ENCODE measurements around the gene COQ8B.
"Not testable (repeated sequence)": the region's sequence is repeated elsewhere in the genome, so short reads cannot be mapped to it uniquely, and the experiment has no call there.

Gene COQ8B

DNA sequence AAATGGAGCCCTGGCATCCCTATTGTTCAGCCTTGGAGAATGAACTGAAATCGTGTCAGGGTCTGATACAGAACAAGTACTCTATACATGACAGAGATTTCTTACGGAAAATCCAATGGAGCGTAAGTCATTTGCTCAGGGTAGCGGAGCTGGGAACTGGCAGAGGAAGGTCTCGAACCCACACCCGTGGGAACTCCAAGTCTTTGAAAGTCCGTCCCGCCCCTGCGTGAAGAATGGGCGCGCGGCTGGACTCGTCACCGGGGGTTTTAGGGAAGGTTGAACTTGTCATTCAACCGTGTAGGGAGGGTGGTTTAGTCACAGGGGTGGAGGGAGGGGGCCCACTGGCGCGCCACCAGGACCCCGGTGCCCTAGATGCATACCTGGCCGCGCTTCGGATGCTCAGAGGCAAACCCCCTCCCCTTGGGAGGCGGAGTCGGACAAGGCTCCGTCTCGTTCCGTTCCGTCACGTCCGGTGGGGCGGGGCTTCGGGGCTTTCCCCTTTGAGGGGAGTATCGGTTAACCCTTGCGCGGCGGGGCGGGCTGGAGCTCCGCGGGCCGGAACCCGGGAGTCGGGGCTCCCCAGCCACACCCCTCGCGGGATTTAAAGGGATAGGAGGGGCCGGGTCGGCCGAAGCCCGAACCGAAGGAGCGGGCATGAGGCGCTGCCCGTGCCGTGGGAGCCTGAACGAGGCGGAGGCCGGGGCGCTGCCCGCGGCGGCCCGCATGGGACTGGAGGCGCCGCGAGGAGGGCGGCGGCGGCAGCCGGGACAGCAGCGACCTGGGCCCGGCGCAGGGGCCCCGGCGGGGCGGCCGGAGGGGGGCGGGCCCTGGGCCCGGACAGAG, at the start of gene COQ8B, which contains the start of gene ITPKC:
TSS of gene COQ8B (minus strand) at position 405 of the 843 bp plus-strand sequence. CDS start 2,254 bp downstream, outside the sequence.
TSS of gene ITPKC (plus strand) at position 631 of the 843 bp plus-strand sequence. CDS start at position 655, 24 bp downstream.
- DNase-seq (ENCODE audit: low read depth): peak; percentile 100

- DNase-seq (ENCODE audit: low read depth): not testable (repeated sequence)
These were observed 49.7 kb upstream of the COQ8B start for GRCh38 chr19:40766385-40766784.

DNA sequence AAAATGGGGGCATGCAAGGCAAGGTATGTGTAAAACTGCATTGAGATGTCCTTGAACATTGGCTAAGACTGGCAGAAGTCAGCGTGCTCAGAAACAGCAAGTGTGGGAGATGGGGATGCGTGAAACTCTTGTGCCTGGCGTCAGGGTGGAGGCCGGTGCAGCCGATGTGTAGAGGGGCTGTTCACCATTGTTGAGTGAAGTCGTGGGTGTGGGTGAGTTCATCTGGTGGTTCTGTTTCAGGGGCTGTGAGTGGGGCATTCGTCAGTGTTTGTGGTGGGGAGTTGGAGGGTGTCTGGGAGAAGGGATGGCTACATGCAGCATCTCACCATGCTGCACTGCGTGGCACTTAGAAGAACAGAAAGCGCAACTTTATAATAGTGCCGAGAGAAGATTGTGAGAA, 47.3 kb upstream of the COQ8B start:
- DNase-seq (ENCODE audit: low read depth): no peak

DNA sequence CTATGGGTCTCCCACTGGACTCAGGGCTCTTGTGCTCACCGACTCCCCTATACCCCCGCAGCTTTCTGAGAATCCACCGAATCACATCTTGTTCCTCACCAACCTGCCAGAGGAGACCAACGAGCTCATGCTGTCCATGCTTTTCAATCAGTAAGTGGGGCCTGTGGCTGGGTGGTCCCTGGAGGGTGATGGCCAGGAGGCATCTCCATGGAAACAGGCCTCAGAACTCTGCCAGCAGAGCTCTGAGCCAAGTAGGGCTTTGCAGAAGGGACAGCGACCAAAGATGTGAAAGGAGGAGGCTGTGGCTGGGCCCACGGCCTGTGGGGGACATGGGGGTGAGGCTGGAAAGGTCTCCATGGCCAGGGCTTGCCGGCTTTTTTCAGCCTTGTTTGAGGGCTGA, 46.8 kb upstream of the COQ8B start:
- no peak for DNase-seq (ENCODE audit: low read depth)

GRCh38 chr19:40762754-40763470, 46.2 kb upstream of the COQ8B start:
- DNase-seq (ENCODE audit: low read depth): no peak

DNA sequence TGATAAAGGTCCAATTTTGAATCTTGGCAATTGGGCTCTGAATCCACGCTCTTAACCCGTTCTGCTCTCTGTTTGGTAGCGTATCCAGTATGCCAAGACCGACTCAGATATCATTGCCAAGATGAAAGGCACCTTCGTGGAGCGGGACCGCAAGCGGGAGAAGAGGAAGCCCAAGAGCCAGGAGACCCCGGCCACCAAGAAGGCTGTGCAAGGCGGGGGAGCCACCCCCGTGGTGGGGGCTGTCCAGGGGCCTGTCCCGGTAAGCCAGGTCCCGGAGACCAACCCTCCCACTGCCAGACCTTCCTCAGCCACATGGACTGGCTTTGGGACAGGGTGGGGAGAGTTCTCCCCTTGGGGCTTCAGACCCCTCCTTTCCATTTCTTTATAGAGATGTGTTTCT, 42.7 kb upstream of the COQ8B start:
- DNase-seq (ENCODE audit: low read depth): no peak

- DNase-seq (ENCODE audit: low read depth): no peak
These were observed 41.8 kb upstream of the COQ8B start for GRCh38 chr19:40758491-40758890.

DNA sequence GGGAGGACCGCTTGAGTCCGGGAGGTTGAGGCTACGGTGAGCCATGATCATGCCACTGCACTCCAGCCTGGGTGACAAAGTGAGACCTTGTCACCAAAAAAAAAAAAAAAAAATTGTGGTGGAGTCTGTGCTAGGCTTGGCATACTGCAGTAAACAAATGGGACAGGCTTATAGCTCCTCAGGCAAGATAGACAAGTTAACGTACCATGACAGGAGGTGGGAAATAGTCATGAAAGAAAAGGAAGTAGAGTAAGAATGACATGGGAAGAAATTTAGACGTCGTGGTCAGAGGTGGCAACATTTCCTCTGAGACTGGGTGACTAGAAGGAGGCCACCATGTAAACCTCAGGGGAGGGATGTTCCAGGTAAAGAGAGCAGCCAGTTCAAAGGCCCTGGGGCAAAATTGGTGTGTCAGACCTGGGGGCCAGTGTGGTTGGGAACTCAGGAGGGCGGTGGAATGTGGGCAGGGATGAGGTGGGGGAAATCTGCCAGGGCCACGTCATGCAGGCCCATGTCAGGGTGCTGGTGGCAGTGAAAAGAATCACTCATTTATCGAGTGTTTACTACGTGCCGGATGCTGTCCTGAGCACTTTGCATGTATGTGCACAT, 39.9 kb upstream of the COQ8B start:
- peak; percentile 15 for DNase-seq (ENCODE audit: low read depth)

GRCh38 chr19:40755791-40756190, 39.1 kb upstream of the COQ8B start:
- DNase-seq (ENCODE audit: low read depth): no peak

GRCh38 chr19:40755248-40755624, 38.5 kb upstream of the COQ8B start:
- DNase-seq (ENCODE audit: low read depth): no peak

DNA sequence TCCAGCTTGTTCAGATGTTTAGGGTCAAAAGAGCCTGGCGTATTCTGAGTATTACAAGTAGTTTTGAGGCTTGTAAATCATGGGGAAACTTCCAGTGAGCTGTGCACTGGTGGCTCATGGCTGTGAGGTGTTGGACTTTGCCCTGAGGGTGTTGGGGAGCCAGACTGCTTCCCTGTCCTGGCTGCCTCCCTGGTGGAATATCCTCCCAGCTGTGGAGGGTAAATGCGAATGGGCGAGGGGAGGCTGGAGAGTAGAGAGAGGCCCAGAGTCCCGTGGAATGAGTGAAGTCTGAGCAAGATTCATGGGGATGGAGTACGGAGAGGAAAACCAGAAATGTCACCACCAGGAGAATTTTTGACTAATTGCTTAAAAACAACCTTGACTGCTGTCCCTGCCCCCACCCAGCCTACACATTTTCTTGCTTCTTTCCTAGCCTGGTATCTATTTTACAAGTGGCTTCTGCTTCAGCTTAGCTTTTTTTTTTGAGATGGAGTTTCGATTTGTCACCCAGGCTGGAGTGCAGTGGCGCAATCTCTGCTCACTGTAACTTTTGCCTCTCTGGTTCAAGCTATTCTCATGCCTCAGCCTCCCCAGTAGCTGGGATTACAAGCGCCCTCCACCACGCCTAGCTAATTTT, 38.0 kb upstream of the COQ8B start:
- no peak for DNase-seq (ENCODE audit: low read depth)

- DNase-seq (ENCODE audit: low read depth): no peak
These were observed 35.6 kb upstream of the COQ8B start for GRCh38 chr19:40752257-40752781.

- peak; percentile 93 for DNase-seq (ENCODE audit: low read depth)
These were observed 34.3 kb upstream of the COQ8B start, which contains the start of gene SNRPA for GRCh38 chr19:40750874-40751537. Gene SNRPA (plus strand): TSS chr19:40751203. CDS start chr19:40751409, 206 bp downstream.

DNA sequence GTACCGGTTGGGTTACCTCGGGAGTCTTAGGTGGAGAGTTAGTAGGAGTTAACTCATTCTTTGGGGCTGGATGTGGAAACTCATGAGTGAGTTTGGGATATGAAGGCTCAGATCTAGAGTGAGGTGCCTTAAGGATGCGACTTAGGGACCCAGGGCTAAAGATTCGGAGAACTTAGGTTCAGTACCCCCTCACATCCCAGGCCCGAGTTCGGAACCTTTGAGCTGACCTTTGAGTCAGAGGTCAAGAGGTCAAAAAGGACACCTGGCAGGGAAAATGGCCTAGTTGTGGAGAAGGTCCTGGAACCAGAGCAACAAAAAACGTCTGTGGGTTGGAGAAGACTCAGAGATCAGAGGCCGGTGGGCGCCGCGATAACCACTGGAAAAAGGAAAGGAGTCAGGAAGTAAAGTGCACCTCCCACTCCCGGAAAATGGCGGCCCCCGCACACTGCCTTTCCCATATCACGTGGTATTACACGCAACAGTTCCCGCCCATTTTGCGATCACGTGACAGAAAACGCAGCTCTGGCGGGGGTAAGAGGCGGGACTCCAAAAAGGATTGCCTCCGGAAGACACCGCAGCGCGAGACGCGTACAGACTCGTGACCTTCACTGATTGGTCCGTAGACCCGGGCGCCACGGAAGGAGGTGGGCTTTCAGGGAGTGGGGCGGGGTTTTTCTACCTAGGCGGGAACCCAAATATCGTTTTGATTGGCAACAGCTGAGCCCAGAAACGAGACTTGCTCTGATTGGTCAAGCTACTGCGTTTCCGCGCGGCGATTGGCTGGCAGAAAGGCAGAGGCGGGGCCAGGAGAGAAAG, 33.6 kb upstream of the COQ8B start, which contains the start of gene ACTMAP:
TSS of gene ACTMAP (minus strand) at position 420 of the 816 bp plus-strand sequence. CDS start 674 bp downstream, outside the sequence.
- DNase-seq (ENCODE audit: low read depth): peak; percentile 99

DNA sequence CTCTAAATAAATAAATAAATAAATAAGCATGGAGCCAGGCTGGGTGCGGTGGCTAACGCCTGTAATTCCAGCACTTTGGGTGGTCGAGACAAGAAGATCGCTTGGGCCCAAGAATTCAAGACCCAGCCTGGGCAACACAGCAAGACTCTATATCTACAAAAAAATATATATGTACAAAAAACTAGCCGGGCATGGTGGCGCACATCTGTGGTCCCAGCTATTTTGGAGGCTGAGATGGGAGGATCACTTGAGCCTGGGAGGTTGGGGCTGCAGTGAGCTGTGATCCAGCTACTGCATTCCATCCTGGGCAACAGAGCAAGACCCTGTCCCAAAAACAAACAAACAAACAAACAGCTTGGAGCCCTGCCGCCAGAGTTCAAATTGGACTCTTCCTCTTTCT, 30.9 kb upstream of the COQ8B start:
- no peak for DNase-seq (ENCODE audit: low read depth)

GRCh38 chr19:40745402-40745780, 28.7 kb upstream of the COQ8B start:
- DNase-seq (ENCODE audit: low read depth): no peak

- DNase-seq (ENCODE audit: low read depth): no peak
These were observed 28.1 kb upstream of the COQ8B start for GRCh38 chr19:40744554-40745401.

DNA sequence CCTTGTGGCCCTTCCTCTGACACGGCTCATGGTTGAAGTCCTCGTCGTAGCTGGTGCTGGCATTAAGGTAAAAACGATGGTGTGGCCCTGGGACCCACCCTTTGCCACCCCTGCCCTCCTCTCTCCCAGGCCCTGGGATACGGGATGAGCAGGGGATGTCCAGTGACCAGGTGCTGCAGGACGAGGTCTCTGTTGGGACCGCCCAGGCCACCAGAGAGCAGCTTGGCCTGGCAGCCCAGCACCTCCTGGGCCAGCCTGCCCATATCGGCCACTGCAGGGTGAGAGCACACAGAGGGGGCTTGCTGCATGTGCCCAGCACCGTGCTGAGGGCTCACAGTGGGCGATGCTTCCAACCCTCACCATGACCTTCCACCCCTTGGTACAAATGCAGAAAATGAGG, 27.2 kb upstream of the COQ8B start:
- no peak for DNase-seq (ENCODE audit: low read depth)

- no peak for DNase-seq (ENCODE audit: low read depth)
These were observed 26.2 kb upstream of the COQ8B start for GRCh38 chr19:40742886-40743285.

Data from T-helper 22 cell (primary cell).